ENCODE measurements around the gene DLL3.

- TF ChIP-seq ELF4 (IDR thresholded peaks at IDR 0.05), result no peak
- TF ChIP-seq FOXM1 (IDR thresholded peaks at IDR 0.05; ENCODE audit: borderline replicate concordance), result no peak
- no peak for TF ChIP-seq SUZ12 (IDR thresholded peaks at IDR 0.05)
- TF ChIP-seq TARDBP (IDR thresholded peaks at IDR 0.05), result no peak
- TF ChIP-seq SP1 (IDR thresholded peaks at IDR 0.05), result no peak
Observed at GRCh38 chr19:39479916-39480315, 18.8 kb upstream of the DLL3 start.

All from HEK293T (cell line).